ENCODE results near the gene IRF7.
"Not testable (repeated sequence)": the region's sequence is repeated elsewhere in the genome, so short reads cannot be mapped to it uniquely, and the experiment has no call there.

Gene IRF7

GRCh38 chr11:615504-616319 lies at the start of gene IRF7:
IRF7 (minus strand) TSS chr11:615950; CDS start chr11:615364, 586 bp downstream.
- DNase-seq: peak; percentile 98

GRCh38 chr11:665062-665703 lies 49.4 kb upstream of the IRF7 start:
- DNase-seq: no peak

GRCh38 chr11:662689-663274 lies 47.0 kb upstream of the IRF7 start:
- DNase-seq: peak; percentile 74

GRCh38 chr11:660681-661444 lies 45.1 kb upstream of the IRF7 start:
- no peak for DNase-seq

GRCh38 chr11:660281-660680 lies 44.5 kb upstream of the IRF7 start:
- no peak for DNase-seq

- DNase-seq: no peak
Observed at GRCh38 chr11:659532-660085, 43.9 kb upstream of the IRF7 start.

GRCh38 chr11:657691-658126 lies 42.0 kb upstream of the IRF7 start:
- no peak for DNase-seq

GRCh38 chr11:656866-657265 lies 41.1 kb upstream of the IRF7 start:
- DNase-seq: no peak

GRCh38 chr11:656426-656825 lies 40.7 kb upstream of the IRF7 start:
- no peak for DNase-seq

- DNase-seq: no peak
Observed at GRCh38 chr11:655036-655726, 39.4 kb upstream of the IRF7 start.

- DNase-seq: not testable (repeated sequence)
Observed at GRCh38 chr11:654444-654843, 38.7 kb upstream of the IRF7 start.

GRCh38 chr11:653837-654236 lies 38.1 kb upstream of the IRF7 start:
- no peak for DNase-seq

GRCh38 chr11:653136-653535 lies 37.4 kb upstream of the IRF7 start:
- DNase-seq: not testable (repeated sequence)

- no peak for DNase-seq
Observed at GRCh38 chr11:650482-650881, 34.7 kb upstream of the IRF7 start.

GRCh38 chr11:647672-648158 lies 32.0 kb upstream of the IRF7 start:
- DNase-seq: not testable (repeated sequence)

GRCh38 chr11:646214-646613 lies 30.5 kb upstream of the IRF7 start:
- no peak for DNase-seq

GRCh38 chr11:645536-645935 lies 29.8 kb upstream of the IRF7 start:
- DNase-seq: no peak

- no peak for DNase-seq
Observed at GRCh38 chr11:643849-644738, 28.3 kb upstream of the IRF7 start.

GRCh38 chr11:643366-643765 lies 27.6 kb upstream of the IRF7 start:
- DNase-seq: no peak

- no peak for DNase-seq
Observed at GRCh38 chr11:641806-642370, 26.1 kb upstream of the IRF7 start.

All from hematopoietic multipotent progenitor cell treated with erythropoietin and hydrocortisone succinate and interleukin-3 and kit ligand, for 4 days (in vitro differentiated cells).